ENCODE results near the gene DPEP2.
"Not testable (repeated sequence)": the region's sequence is repeated elsewhere in the genome, so short reads cannot be mapped to it uniquely, and the experiment has no call there.

Gene DPEP2

GRCh38 chr16:67975321-67976105, 23.8 kb downstream of the DPEP2 start:
- no peak for DNase-seq

DNA sequence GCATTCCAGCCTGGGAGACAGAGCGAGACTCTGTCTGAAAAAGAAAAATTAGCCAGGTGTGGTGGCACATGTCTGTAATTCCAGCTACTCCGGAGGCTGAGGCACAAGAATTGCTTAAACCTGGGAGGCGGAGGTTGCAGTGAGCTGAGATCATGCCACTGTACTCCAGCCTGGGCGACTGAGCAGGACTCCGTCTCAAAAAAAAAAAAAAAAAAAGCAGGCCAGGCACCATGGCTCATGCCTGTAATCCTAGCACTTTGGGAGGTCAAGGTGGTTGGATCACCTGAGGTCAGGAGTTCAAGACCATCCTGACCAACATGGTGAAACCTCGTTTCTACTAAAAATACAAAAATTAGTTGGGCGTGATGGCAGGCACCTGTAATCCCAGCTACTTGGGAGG, 27.0 kb downstream of the DPEP2 start:
- DNase-seq = not testable (repeated sequence)

DNA sequence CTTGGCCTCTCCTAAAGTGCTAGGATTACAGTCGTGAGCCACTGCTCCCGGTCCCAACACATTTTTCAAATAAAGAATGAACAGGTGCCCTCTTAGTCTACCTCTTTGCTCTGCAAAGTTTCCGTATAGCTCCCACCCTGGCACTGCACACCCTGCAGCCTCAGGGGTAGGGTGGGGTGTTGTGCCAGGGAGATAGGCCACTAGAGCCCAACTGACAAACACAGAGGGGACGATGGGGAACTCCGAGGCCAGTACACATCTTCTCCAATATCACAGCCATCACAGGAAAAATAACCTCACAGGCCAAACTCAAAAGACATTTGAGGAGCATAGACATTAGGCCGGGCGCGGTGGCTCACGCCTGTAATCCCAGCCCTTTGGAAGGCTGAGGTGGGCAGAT, 28.2 kb downstream of the DPEP2 start:
- DNase-seq = no peak

DNA sequence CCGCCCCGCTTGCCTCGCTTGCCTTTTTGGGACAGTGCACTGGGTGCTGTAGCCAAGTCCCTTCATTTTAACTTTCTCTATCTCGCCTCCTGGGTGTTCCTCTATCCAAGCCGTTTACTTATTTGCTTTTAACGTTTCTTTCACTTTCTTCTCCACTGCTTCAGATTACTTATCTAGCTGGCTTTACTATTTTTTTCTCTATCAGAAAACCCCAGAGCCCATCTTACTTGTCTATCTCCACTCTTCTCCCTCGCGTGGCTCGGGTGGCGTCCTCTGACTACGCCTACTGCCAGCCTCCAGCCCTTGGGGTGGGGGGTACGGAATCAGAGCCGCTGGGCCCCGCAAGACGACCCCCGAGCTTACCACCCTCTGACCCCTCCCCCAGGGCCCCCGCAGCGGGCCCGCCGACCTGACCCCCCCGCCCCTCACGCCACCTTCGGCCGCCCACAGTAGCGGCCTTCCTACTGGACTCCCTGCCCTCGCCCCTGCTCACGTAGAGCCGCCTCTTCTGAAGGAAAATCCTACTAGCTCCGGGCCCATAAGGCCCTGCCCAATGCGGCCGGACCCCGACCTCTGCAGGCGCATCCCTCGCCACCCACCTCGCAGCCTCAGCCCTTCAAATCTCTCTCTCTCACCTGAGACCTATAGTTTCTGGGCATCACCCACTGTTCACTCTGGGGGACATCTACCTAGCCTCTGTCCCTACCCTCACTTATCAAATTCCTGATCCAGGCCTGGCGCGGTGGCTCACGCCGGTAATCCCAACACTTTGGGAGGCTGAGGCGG, 29.8 kb downstream of the DPEP2 start:
- no peak for DNase-seq

DNA sequence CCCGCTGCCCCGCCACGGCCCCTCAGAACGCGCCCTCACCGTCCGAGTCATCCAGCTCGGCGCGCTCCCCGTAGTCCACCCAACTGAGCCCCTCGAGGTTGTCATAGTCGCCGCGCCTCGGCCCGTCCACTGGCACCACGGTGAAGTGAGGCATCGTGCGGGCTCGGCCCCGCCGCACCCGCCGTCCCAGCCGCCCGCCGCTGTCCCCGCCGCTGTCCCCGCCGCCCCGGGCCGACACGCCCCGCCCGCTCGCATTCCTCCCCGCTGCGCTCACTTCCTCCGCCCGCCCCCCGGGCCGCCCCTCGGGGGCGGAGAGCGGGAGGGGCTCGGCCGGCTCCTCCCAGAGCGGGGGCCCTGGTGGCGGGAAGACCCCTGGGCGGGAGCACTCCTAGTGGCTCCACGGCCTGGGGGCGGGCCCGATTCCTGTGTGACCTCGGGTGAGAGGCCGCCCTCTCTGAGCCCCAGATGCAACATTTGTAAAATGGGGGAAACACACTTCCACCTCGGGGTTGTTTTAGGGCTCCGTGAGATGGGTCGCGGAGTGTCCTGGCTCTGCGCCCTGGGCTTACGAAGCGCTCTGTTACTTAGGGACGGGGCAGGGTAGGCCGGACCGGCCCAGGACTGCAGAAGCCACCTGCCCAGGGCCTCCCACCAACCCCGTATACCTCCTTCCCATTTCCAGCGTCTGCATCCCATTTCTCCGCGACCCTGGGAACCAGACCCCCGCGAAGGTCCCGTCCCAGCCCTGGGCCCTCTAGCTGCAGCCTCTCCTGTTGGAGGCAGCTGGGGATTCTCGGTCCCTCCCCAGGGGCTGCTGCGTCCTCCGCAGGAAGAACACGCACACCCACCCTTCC, 30.7 kb downstream of the DPEP2 start, which contains the start of gene SLC12A4:
SLC12A4 (minus strand) TSS at position 238 of the 854 bp plus-strand sequence; CDS start at position 154, 84 bp downstream.
- peak; percentile 44 for DNase-seq

DNA sequence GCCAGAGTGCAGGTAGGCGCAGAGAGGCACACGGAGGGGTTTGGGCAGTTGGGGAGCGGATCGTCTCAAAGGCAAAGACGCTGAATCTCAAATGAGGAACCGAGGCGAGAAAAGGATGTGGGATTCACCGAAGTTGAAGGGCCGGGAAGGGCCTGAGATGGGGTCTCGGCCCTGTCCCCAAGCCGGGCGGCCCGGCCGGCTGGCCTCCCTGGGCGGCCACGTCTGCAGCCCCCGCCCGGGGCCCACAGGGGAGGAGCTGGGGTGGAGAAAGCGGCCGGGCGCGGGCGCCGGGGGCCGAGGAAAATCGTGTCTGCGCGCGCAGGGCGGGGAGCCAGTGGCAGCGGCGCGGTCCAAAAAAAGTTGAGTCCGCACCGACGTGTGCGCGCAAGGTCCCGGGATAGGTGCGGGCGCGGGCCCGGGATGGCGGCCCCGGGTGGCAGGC, 31.3 kb downstream of the DPEP2 start:
- DNase-seq = no peak

DNA sequence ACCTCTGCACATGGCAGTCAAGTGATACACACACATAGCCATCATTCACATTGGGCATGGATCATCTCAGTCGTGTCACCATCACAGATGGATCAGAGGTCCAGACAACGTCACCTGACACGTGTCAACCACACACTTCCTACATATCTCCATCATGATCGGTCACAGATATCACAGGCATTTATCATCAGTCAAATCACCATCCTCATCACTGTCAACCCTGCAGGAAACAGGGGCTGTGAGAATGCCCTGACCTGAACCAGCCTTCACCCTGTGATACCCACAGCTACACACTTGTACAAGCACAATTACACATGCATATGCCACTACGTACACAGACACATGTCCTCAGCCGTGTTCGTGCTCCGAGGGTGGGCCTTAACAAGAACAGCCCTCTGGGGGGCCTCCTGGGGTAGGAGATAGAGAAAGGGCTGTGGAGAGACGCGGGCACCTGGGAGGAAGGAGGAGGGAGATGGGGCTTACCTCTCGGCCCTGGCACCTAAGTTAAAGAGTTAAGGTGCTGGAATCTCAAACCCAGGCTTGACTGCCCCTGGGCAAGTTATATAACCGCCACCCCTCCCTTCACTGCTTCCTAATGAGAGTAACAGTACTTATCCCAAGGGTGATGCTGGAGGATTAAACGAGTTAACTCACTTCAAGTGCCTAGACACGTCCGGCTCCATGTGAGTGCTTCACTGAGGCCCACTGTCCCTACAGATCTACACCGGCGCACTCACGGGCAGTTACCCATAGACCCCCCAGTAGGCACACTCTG, 31.9 kb downstream of the DPEP2 start:
- no peak for DNase-seq

DNA sequence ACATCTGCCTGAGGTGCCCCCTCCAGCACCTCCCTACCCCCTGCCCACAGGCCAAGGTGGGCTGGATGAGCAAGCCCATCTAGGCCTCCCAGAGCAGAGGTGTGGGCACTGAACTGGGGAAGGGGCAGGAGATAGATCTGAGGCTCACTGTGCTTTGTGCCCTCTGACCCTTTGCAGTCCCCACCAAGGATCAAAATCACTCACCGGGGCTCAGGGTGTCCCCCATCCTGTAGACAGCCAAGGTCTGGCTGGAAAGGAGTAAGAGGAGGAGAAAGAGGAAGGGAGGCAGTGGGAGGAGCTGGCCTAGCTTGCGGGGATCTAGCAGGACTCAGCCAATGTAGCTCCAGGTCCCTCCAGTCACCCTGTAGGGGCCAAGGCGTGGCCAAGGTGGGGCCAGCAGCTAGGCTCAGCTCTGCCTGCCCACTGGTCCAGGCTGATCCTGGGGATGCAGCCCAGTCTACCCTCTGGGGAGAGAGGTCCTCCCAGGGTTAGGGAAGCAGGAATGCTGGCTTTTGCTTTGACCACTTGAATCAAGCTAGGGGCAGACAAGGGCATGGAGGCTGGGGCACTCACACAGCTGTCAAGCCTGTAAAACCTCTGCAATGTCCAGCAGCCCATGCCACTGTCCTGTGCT, 32.6 kb downstream of the DPEP2 start:
- no peak for DNase-seq

- no peak for DNase-seq
Observed at GRCh38 chr16:67965668-67966548, 33.4 kb downstream of the DPEP2 start.

DNA sequence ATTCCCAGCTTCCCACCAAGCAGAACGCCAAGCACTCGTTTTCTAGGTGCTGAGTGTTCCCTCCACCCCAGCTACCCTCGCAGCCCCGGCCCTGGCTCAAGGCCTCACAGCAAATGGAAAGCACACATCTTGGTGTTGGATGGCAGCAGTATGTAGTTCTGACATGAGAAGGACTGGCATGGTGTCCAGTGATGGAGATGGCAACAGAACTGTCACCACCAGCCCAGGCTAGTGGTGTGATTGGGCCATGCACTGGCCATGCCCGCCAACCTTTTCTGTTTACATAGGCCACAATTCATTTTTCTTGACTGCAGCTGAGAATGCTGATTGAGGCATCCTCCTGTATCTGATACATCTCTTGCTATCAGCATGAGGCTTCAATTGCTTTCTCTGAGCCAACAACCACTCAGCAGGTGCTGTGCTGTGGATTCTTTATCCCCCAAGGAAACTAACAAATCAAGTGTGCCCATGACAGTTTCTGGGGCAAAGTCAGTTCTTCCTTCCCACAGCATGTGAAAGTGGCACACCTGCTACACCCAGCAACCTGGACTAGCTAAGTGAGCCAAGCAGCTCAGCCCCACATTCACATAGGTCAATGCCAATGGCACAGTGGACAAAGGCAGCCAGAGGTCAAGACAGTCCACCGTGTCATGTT, 34.7 kb downstream of the DPEP2 start:
- DNase-seq = no peak

DNA sequence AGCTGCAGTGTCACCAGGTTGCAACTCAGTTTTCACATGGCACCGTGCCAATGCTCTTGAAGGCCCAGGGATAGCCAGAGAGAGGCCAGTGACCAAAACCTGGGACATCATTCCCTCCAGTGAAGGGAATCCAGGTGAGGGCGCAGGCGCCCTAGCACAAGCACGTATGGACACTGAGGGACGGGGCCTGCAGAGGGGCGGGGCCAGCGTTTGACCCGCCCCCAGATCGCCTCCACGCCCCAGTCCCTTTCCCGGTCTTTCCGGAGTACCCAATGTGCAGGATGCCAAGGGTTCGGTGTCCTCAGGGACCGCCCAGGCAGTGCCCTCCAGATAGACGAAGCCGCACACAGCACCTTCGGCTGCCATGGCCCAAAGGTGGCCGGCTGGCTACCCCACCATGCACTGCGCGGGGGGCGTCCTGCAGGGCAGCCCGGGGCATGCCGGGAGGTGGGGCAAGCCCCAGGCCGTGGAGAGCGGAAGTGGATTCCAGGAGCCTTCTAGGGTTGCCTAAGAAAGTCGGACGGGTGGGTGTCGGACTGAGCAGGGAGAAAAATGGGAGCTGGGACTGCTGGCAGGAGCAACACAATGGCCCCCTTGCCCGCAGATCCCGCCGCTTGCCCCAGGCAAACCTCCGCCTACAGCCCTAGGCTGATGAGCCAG, 35.5 kb downstream of the DPEP2 start:
- no peak for DNase-seq

GRCh38 chr16:67963292-67963661, 36.0 kb downstream of the DPEP2 start:
- no peak for DNase-seq

- DNase-seq = no peak
Observed at GRCh38 chr16:67962135-67962534, 37.1 kb downstream of the DPEP2 start.

DNA sequence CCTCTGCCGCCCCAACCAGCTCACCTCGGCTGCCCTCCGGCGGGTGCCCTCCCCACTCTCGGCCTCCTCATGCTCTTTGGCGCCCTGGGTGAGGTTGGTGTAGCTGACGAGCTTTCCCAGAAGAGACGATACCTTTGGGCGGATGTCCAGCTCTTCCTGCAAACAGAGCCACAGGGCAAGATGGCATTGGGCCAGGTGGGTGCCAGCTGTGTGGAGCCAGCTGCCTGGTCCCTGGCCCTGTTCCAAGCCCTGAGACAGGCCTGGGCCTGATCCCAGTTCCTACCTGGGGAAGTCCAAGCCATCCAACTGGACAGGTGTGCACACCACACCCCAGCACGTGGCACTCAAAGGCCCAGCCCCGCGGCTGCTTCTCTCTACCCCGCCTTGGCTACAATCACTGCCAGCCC, 37.7 kb downstream of the DPEP2 start:
- no peak for DNase-seq

GRCh38 chr16:67959536-67960329, 39.6 kb downstream of the DPEP2 start:
- DNase-seq = no peak

DNA sequence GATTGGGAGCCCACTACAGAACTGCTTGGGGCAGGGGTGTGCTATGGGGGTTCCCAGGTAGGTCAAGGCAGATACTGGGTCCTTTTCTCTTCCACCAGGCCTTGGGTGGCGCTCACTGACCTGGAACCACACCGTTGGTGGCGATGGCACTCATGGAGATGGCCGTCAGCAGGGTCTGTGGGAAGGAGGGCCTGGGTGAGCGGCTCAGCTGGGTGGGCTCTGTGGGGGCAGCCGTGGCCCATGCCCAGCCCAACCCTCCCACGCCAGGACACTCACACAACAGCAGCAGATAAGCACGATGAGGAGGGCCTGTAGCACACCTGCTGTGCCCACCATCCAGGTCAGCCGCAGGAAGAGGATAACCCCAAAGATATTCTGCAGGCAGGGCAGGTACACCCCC, 41.7 kb downstream of the DPEP2 start:
- no peak for DNase-seq

DNA sequence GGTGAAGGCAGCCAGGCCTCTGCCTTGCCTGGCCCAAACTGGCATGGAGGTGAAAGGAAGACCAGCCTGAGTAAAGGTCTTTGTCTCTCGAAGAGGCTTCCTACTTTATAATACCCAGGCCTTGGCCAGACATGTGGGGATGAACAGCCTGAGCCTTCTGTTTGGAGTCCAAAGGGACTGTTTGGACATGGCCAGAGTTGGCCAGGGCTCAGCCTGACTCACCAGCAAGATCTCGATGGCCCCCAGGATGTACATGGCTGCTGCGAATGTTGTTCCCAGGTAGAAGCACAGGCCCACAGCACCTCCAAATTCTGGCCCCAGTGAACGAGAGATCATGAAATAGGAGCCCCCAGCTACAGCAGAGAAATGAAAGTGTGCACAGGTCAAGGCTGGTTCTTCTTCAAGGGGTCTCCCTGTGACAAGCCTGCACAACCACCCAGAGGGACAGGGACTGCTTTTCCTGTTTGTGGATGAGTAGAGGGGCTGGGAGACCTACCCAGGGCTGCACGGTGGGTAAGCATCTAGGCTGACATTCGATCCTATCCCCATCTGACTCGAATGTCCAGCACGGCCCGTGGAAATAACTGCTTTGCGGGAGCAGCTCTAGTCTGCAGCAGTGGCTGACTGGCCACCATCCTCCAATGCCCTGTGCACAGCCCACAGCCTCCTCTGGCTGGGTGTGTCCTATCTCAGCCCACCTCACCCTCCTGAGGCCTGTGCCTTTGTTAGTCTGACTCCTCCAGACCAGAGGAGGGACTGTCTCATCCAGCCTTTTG, 44.7 kb downstream of the DPEP2 start:
- DNase-seq = no peak
